Thyroid gland (tissue), 4 donors: ENCODE results near the gene DOCK1.

ENCODE experiments used
- POLR2A ChIP-seq, 2 donors: fragments of 450-650 bp; IDR thresholded peaks; one replicate each; pipeline ENCODE4 v1.6.1; 2017; ENCODE audit warnings: antibody characterized with exemption in 2 of 2, mild to moderate bottlenecking in 2 of 2, moderate library complexity in 1 of 2
- TF ChIP-seq, protein P1 (sequence below), 6 experiments: fragments of 200-600 bp in 3 of 6; fragments of 450-650 bp in 3 of 6; sonication (generic) in 3 of 6; IDR thresholded peaks; one replicate each; pipeline ENCODE4 v1.5.1; 2016 to 2019; ENCODE audit warnings: antibody characterized with exemption in 6 of 6, mild to moderate bottlenecking in 2 of 6, inconsistent platforms in 1 of 6, moderate library complexity in 1 of 6

DNA sequence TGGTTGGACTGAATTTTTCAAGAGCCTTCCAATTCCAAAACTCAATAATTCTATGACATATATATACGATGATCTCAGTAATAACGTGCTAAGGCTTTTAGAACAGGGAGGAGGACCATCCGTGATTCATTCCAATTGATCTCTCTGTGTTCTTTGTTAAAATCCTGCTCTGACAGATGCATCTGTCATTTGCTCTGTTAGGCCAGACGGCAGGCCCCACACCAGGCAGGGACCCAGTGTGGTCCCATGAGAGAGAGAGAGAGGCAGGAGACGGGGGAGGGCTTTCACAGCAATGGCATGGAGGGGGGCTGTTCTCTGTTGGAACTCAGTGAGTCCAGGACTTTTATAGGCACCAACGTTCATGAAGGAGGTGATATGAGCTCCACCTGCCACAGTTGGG, 451.1 kb downstream of the DOCK1 start:
- TF ChIP-seq, protein P1, sequence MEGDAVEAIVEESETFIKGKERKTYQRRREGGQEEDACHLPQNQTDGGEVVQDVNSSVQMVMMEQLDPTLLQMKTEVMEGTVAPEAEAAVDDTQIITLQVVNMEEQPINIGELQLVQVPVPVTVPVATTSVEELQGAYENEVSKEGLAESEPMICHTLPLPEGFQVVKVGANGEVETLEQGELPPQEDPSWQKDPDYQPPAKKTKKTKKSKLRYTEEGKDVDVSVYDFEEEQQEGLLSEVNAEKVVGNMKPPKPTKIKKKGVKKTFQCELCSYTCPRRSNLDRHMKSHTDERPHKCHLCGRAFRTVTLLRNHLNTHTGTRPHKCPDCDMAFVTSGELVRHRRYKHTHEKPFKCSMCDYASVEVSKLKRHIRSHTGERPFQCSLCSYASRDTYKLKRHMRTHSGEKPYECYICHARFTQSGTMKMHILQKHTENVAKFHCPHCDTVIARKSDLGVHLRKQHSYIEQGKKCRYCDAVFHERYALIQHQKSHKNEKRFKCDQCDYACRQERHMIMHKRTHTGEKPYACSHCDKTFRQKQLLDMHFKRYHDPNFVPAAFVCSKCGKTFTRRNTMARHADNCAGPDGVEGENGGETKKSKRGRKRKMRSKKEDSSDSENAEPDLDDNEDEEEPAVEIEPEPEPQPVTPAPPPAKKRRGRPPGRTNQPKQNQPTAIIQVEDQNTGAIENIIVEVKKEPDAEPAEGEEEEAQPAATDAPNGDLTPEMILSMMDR (IDR thresholded peaks at IDR 0.05) = no peak
- TF ChIP-seq POLR2A (IDR thresholded peaks at IDR 0.05) = no peak
